GM23248 (cell line): ENCODE measurements around the gene EXOC1.

ENCODE experiments used
- EZH2 ChIP-seq: fragments of 200-600 bp; sonication (generic); IDR thresholded peaks from 2 replicates; pipeline ENCODE4 v1.6.1; 2018; ENCODE audit warnings: antibody characterized with exemption, mild to moderate bottlenecking; ENCODE audit not compliant: insufficient read depth, poor library complexity, severe bottlenecking
- EZH2phosphoT487 ChIP-seq: fragments of 200-600 bp; sonication (generic); IDR thresholded peaks from 2 replicates; pipeline ENCODE4 v1.6.1; 2018; ENCODE audit warnings: antibody characterized with exemption, moderate library complexity, mild to moderate bottlenecking, low read depth; ENCODE audit not compliant: insufficient read depth

DNA sequence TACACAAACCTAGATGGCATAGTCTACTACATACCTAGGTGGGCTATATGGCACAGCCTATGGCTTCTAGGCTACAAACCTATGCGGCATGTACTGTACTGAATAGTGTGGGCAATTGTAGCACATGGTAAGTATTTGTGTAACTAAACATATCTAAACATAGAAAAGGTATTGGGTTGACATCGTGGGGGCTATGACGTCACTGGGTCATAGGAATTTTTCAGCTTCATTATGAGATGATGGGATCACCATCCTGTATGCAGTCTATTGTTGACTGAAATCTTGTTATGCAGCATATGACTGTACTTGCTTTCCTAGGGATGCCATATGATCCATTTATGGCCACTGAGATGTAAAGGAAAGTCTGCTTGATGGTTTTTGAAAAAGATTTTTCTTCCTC, 35.8 kb upstream of the EXOC1 start:
- TF ChIP-seq EZH2: no peak
- no peak for TF ChIP-seq EZH2phosphoT487
